HG03139 (cell line): ENCODE results near the gene IL17RD.

ENCODE experiments used
- ATAC-seq: cut with Tn5 transposase; IDR thresholded peaks from one replicate; pipeline ENCODE4 v1.9.1; 2021; ENCODE audit not compliant: unreplicated experiment

The IL17RD gene

DNA sequence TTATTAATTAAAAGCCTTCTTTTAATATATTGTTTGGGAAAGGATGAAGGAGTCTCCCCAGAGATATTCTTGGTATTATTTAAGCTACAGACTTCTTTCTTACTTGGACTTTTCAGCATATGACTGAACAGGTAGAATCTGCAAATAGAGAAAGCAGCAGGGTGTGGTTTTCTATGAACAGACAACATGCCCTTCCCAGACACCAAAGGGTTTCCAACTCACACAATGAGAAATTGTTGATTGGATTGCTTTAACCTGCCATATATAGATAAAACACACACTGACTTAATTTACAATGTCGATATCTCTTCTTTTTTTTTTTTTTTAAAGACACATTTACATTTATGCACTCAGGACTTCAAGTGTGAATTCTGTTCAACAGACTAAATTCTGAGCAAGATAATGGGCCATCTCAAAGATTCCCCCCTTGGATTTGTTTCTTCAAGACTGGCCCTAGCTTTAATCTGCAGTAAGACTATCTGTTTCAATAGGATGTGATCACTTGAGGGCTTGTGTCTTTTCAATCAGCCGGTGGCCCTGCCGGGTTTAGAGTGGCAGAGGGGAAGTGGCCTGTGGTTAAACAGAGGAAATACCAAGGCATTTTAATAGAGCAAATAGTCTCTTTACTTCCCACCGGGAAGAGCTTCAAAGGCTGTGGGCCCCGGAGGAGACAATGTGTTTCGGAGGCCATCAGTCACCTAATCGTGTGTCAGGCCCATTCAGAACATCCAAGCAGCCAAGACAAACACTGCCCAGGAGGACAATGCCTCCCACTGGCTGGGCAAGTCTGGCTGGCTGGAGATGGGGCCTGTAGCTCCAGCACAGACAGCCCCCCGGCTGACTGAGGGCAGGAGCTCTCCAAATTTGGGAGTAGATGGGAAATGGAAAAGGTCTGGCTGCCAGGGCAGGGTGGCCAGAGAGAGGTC lies 6.1 kb downstream of the IL17RD start:
- no peak for ATAC-seq

DNA sequence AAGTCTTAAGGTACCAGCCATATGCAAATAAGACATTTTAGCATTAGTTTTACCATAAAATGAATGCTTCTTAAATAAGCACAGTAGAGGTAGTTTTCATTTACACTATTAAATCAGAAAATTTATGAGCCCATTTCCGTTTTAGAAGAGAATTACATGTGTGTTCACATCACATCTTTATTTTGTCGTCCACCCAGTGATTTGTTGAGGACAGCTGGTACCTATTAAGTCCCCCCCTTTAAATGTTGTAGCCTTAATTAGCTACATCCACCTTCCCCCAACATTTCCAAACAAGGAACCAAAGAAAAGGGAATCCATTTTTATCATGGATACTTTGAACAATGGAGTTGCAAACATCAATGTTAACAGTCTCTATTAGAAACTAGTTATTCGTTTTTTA lies 6.8 kb downstream of the IL17RD start:
- no peak for ATAC-seq

DNA sequence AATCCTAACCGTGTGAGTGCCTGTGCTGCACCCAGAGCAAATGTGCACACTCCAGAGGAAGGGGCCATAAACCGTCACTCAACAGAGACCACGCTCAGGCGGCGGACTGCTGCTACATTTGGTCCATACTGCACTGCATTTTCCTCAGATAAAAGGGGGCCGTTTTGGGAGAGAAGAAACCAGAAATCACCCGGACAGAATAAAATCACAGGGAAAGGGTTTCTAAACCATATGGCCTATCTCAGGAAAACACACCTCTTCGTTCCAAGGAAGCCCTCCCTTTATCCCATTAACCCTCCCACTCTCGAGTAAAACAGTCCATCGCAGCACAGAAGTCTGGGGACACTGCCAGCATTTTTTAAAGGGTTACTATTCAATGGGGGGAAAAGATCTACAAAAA lies 7.6 kb downstream of the IL17RD start:
- ATAC-seq, result no peak

DNA sequence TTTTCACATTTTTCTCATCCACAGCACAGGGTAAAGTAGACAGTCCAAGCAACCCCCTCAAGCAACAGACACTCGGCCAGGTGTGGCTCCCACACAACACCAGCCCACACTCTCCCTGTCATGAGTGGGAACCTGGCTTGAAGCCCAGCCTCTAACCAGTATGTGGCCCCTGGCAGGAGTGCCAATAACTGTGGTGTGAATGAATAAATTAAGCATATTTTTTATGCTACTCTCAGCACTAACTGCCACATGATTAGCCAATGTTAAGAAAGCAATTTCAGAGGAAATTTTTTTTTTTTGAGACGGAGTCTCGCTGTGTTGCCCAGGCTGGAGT lies 9.9 kb downstream of the IL17RD start:
- no peak for ATAC-seq

DNA sequence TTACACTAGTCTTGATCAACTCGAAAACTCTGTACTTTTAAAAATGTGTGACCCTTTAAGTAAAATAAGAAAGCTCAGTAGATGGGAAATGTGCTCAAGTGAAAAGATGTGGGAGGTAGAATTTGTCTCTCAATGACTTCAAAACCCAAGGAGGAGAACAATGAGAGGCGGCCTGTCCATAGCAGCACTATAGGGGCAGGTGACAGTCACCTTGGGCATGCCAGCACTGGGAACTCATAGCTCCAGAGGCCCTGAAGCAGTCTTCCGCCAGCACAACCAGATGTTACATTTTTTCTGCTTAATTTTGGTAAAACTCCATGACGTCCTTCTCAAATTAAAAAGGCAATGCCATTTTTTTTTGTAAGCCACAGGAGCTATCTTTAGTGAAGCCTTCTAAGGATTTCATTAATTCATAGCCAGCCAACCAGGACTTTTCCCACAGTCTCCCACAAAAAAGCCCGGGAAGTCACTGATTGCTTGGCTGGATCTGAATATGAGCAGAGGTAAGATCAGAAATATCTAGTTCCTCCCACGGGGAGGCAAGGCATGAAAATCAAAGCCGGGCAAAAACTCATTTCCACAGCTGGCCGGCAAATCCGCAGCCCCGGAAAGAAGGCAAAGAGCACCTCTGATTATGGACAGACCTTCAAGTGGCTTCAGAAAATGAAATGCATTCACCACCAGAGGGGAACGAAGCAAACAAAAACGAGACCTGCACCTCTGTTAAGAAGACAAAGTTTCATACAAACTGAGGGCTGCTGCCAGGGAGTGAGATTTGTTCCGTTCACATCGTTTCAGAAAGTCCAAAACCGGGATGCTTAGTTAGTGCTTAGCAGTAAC lies 10.5 kb downstream of the IL17RD start:
- no peak for ATAC-seq

DNA sequence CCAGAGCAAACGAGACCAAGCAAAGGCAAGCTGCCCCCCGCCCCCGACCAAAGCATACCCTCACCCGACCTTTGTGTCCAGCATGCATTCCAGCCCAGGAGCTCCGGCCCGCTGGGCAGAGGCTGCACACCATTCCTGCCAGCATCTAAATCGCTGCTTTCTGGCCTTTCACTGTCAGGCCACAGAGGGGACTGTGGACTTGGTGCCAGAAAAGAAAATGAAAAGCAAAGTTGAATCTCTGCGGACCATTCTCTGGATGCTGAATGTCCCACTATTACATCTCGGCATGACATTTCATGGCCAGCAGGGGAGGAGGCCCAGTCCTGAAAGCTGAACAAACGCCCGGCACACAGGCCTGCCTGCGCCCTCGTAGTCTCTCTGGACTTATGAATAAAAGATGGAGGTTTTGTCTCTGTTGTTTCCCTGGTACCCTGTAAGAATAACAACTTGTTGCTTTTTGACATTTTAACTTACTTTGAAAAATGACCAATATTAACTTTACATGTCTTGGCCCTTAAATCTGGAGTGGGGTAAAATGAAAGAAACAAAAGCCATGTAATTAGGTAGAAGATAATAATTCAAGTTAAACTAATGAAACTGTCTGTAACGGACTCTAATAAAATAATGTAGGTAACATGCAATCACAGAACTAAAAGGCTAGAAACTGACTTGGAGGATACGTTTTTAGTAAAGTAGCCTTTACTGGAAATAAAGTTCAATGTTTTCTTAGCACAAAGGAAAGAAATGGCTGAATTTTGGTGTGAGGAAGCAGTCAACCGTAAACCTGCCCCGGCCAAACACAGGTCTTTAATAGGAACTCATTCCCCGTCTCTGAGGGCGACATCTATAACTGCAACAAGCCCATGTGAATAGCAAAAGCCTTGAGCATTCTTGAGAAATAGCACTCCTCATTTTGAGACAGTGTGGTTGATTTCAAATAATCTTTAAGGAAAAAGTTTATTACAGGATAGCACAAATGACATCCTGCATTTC lies 12.7 kb downstream of the IL17RD start:
- ATAC-seq, result no peak

DNA sequence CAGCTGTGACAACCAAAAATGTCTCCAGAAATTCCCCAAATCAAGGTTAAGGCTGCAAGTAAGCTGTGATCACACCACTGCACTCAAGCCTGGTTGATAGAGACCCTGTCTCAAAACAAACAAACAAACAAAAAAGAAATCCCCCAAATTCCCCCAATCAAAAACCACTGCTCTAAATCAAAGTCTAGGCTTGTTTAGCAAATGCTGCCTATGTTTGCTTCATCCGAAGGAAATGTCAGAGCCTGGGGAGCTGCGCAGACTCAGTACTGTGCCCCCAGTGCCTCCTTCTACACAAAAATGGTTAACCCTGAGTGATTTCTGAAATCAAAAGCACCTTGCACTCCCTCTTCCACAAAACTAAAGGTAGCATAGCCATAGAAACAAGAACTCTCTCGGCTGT lies 13.4 kb downstream of the IL17RD start:
- ATAC-seq, result no peak

DNA sequence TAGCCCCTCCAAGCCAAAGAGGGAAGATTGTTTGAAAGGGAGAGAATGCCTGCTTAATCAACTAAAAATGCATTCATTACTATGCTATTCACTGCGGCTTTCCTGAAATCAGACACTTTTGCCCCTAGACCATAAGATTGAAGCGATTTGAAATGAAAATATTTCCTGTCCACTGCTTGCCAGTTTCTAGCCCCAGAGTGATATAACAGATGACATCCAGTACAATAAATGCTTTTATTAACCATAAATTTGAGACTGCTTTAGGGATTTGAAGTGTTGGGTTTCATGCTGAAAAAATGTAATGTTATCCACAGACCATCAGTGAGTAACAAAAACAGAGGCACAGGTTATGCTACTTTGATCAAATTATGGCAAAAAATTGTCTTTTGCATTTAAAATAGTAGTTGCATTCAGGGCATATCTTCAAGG lies 14.1 kb downstream of the IL17RD start:
- ATAC-seq, result no peak

DNA sequence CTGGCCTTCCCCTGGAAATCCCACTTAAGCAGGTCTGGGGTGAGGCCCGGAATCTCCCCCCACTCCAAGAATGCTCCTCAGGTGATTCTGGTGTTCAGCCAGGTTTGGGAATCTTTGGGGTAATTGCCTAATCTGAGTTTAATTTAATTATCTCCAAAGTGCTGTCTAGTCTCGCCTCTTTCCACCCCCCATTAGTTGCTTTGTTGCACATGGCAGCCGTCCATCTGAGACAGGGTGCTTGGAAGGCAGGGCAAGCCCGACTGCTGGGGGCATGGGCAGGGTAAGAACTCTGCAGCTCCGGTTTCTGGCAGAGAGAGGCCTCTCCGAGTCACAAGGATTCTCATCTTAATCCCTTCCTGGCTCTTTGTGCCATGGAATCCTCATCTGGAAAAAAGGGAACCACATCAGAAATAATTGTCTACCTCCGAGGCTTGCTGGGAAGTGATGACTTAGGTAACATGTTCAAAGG lies 15.0 kb downstream of the IL17RD start:
- no peak for ATAC-seq

DNA sequence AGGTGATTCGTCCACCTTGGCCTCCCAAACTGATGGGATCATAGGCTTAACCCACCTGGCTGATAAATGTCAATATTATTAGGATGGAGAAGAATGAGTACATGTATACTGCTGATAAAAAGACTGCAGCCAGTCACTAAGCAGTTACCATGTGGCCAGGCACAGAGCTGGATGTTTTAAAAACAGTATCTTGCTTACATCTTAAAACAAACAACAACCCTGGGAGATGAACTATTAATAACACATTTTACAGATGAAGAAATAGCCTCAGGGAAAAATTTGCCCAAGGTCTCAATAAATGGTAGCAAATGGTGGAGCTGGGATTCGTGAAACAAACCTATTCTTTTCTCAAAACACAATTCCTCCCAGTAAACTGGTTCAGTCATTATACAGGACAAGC lies 18.1 kb downstream of the IL17RD start:
- ATAC-seq, result no peak

DNA sequence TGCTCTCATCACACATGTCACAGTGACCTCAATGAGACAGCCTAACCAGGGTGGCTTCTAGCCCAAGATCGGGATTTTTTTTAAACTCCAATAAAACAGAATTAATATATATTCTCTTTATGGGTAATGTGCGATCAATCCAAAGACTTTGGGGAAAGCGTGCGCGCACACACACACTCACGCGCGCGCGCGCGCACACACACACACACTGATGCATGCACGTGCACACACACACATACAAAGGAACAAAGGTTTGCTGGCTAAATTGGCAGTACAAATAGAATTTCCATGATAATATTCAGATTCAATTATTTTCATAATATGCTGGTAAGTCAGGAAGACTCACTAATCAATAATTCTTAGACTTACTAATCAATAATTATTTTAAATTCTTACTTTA lies 19.3 kb downstream of the IL17RD start:
- ATAC-seq, result no peak

DNA sequence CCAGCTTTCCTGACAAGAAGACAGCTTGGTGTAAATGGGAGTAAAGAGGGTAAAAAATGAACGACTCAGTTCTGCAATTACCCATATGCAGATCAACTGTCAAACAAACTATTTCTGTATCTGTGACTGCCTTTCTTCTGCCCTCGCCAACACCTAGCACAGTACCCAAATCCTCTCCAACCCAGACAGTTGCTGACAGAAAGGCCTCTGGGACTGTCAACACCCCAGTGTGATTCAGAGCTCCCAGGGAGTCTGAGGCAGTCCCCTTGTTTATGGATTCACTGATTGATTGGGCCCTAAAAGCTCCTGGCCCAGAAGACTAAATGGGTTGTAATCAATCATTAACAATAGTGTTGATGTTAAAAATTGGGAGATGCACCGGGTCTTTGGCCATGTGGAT lies 20.2 kb downstream of the IL17RD start:
- no peak for ATAC-seq

DNA sequence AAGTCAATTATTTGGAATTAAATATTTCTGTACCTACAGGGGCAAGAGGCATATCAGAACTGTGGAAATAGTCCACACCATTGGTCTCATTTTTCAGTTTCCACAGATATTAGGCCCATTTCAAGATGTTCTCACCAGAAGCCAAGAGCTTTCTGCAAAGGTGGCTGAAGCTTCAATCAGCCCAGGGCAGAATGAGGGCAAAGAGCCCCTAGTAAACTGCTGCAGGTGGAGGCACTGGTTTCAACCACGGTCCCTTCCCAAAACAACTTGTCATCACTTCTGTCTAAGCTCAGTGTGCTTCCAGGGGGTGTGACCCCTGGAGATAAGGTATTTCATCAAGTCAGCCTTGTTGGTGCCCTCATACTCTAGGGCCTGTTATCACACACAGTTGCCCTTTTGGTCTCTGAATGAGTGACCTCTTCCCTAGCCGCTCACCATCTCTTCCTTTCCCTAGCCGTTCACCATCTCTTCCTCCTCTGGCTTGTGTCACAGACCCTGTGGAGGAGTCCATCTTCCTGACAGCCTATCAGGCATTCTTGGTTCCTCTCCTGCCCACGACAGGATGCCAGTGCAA lies 21.2 kb downstream of the IL17RD start:
- no peak for ATAC-seq

DNA sequence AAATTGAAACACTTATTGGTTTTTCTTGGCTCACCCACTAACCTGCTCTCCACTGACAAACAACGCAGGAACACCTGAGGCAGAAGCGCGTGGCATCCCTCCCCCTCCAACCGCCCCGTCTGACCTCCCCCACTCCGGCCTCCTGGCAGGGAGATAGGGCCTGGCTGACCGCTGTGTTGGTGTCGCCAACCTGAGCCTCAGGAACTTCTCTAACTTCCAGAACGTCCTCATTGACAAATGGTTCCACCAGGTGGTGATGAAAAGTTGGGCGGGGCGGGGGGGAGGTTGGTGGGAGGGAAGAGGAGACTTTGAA lies 22.8 kb downstream of the IL17RD start:
- ATAC-seq, result no peak

DNA sequence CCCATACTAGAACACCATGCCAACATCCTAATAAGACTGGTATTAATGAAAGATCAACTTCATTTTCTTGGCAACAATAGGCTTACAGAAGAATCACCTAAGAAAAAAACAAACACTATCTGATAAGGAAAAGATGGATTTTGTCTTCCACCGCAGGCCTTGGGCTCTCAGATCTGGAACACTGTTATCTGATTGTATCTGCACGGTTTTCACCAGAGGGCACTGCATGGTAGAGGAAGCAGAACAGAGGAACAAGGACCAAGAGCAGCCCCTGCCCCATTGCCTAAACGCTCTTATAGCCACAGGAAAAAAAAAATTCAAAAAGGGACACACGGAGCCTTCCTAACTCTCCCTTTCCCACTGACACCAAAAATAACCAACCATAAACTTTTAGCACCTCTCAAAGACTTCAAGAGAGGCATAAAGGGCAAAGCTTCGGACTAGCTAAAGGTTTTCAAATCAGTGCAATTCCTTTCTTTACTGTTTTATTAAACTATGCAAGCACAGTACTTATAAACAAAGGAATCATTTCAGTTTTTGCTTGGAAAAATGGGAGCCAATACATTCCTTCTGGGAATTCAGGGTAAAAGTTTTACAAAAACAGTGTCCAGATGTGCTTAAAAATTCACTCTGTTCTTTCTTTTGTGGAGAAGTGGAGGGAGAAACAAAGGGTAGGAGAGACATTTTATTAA lies 23.3 kb downstream of the IL17RD start:
- ATAC-seq, result no peak

DNA sequence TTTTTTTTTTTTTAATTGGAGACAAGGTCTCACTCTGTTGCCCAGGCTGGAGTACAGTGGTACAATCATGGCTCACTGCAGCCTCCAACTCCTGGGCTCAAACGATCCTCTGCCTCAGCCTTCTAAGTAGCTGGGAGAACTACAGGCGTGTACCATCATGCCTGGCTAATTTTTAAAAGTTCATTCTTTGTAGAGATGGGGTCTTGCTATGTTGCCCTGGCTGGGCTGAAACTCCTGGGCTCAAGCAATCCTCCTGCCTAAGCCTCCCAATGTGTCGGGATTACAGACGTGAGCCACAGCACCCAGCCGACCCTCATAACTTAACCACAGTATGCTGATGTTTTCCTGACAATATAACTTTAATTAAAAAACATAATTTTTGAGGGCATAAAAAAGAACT lies 24.3 kb downstream of the IL17RD start:
- ATAC-seq, result no peak

DNA sequence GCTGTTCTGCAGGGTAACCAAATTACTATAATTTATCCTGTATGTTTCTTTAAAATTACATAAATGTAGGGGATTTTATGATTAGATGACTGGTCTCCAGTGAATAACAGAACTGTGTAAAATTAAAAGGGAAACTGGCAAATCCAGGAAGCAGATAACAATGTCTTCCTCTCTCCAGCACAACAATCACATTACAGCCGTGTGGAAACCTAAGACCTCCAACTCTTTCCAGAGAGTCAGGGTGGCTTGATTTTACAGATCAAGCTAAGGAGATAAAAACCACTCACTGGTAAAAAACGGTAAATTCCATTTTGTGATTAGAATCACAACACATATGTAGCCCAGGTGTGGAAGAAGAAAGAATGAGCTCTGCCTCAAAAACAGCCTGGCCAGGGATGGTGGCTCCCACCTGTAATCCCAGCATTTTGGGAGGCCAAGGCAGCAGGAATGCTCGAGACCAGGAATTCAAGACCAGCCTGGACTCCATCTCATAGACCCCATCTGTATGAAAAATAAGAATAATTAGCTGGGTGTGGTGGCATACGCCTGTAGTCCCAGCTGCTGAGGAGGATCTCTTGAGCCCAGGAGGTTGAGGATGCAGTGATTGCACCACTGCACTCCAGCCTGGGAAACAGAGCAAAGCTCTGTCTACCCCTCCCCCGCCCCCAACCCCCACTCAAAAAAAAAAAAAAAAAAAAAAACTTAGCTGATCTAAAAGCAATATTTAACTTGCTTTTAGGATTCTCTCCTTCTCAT lies 29.0 kb downstream of the IL17RD start:
- ATAC-seq, result no peak

DNA sequence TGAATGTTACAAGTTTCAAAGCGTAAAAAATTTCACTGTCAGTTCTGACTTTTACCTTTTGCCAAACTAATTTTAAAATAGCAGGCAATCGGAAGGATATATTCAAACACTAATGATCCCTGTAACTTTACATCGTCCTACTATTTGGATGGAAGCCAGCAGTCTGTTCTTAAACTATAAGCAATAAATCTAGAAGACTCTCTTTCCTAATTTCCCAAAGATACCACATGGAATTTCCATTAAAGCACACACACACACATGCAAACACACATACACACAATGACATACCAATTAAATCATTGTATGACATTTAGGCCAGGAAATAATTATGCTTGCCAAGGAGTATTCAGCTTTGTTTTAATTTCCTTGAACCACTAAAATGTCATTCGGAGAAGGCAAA lies 32.0 kb downstream of the IL17RD start:
- no peak for ATAC-seq

DNA sequence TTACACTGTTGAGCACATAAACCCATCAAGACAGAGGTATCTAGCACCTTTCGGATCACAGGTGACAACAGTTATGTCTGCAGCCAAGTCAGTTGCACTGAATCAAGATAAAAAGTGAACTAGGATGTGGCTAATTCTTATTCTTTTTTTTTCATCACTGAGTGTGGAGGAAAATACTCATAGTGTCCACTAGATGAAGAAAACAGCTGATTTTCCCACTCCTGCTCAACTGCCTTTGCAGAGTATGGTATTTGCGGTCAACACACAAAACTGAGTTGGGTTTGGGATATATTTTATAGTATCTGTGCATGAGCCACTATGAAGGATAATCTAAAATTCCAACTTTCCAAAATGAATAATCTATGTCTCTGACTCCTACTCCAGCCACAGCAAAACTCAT lies 32.5 kb downstream of the IL17RD start:
- no peak for ATAC-seq

DNA sequence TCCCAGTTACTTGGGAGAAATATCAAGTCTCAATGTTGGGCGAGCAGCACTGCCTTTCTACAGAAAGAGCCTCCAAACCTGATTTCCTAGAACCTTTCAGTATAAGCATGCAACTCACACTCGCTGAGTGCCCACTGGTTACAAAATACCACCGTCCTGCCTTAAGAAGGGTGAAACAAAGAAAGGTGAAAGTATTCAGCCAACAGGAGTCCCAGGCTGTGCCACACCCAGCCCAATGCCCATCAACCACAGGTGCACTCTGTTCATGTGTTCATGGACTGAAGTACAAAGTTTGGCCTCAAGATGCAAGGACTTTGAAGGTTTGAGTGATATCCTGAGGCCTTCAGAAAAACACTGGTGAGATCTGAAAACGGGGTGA lies 34.0 kb downstream of the IL17RD start:
- no peak for ATAC-seq
